Left renal pelvis (tissue), 4 donors: Measurements from ENCODE around the gene SUPT6H. TPM values are rescaled to one million over a fixed set of nuclear protein-coding genes. Genes with fewer than 3 reads are reported as not detected.

Source experiments
- DNase-seq, 4 donors: peaks; one replicate each; pipeline ENCODE4 v3.0.0-alpha.2; 2013; ENCODE audit warnings: low read depth in 4 of 4, low spot score in 3 of 4
- polyA plus RNA-seq, 4 donors: library from polyadenylated mRNA; unstranded; fragments of 120-200 nt; gene quantifications; one replicate each; pipeline ENCODE4 v1.2.1, GENCODE V29; 2013; ENCODE audit not compliant: insufficient read length in 4 of 4

The SUPT6H gene
- 10 to 100 TPM; 54.9 to 73.2 (median 68.1) TPM for polyA plus RNA-seq

- peak; percentile 81 to 84 (median 83) for DNase-seq
Observed at GRCh38 chr17:28661635-28662526, at the start of gene SUPT6H, which contains the start of gene SDF2. TSS of gene SUPT6H (plus strand) at chr17:28662205. CDS start at chr17:28673402, 11,197 bp downstream. TSS of gene SDF2 (minus strand) at chr17:28661906. CDS start at chr17:28661876, 30 bp downstream.

GRCh38 chr17:28612531-28612930, 49.5 kb upstream of the SUPT6H start:
- no peak for DNase-seq

GRCh38 chr17:28612936-28613872, 48.8 kb upstream of the SUPT6H start:
- peak in 1 of 4 donors; percentile 27 for DNase-seq

GRCh38 chr17:28613931-28614381, 48.0 kb upstream of the SUPT6H start, which contains the start of gene RSKR:
TSS of gene RSKR (minus strand) at chr17:28614185. CDS start at chr17:28614161, 24 bp downstream.
- DNase-seq: no peak

GRCh38 chr17:28615260-28615940, 46.6 kb upstream of the SUPT6H start:
- no peak for DNase-seq

GRCh38 chr17:28616281-28616680, 45.7 kb upstream of the SUPT6H start:
- DNase-seq: no peak

GRCh38 chr17:28618464-28618863, 43.5 kb upstream of the SUPT6H start:
- no peak for DNase-seq

GRCh38 chr17:28620010-28620409, 42.0 kb upstream of the SUPT6H start:
- no peak for DNase-seq

GRCh38 chr17:28622186-28622585, 39.8 kb upstream of the SUPT6H start:
- no peak for DNase-seq

GRCh38 chr17:28623696-28624095, 38.3 kb upstream of the SUPT6H start:
- DNase-seq: no peak

GRCh38 chr17:28624148-28624547, 37.9 kb upstream of the SUPT6H start:
- DNase-seq: no peak

GRCh38 chr17:28626818-28627217, 35.2 kb upstream of the SUPT6H start:
- no peak for DNase-seq

GRCh38 chr17:28634206-28634865, 27.7 kb upstream of the SUPT6H start:
- DNase-seq: no peak

- DNase-seq: no peak
Observed at GRCh38 chr17:28635506-28635905, 26.5 kb upstream of the SUPT6H start.

GRCh38 chr17:28641579-28641978, 20.4 kb upstream of the SUPT6H start:
- DNase-seq: no peak

GRCh38 chr17:28643983-28644786, 17.8 kb upstream of the SUPT6H start:
- DNase-seq: no peak

- DNase-seq: peak; percentile 83 to 90 (median 88)
Observed at GRCh38 chr17:28644787-28645575, 17.0 kb upstream of the SUPT6H start, which contains the start of gene BLTP2. TSS of gene BLTP2 (minus strand) at chr17:28645158. CDS start at chr17:28645056, 102 bp downstream.

- DNase-seq: no peak
Observed at GRCh38 chr17:28645576-28645939, 16.4 kb upstream of the SUPT6H start.
